ENCODE data around the gene DOK5. TPM values are rescaled to one million over a fixed set of nuclear protein-coding genes. Genes with fewer than 3 reads are reported as not detected.

Gene DOK5
- total and polyA plus RNA-seq, 2 experiments from 2014 or later = 5.0 to 6.9 TPM

DNA sequence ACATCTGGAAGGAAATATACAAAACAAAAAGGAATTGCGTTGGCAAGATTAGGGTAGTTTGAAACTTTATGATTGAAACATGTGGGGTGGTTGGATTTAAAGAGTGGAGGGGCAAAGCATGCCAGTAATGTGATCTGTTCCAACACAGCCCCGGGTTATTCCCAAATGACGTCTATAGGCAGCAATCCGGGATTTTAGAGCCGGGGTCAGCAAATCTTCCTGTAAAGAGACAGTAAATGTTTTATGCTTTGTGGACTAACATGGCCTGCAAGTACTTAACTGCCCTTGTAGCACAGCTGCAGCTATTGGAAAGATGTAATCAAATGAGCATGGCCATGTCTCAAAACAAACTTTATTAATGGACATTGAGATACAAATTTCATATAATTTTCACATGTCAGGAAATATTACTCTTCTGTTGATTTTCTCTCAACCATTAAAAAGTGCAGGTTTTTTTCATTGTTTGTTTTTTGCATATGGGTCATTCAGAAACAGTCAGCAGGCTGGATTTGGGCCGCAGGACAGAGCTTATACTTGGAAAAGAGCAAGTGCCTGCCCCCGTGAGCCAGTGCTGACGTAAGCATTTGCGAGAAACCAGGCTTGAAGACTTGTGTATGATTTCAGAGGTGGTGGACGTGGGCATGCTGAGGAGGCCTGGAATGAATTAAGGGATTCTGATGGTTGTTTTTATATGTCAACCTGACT, 136.5 kb downstream of the DOK5 start:
- Histone ChIP-seq H2AFZ (no peak overlapping the region), H3K27ac (ENCODE audit: low read depth) (no peak overlapping the region), H3K4me2 (no peak overlapping the region), H3K4me1 (ENCODE audit: insufficient read depth) (no peaks in the 10 kb centered on the region), H3K27me3 (ENCODE audit: insufficient read depth) (no peaks in the 10 kb centered on the region), H3K9me2 (ENCODE audit: insufficient read depth) (no peaks in the 10 kb centered on the region), H3F3A (replicated peaks; ENCODE audit: low read depth) (no peaks in the 10 kb centered on the region), H3K36me3 (ENCODE audit: insufficient read depth) (no peaks in the 10 kb centered on the region), H3K4me3 (no peak overlapping the region), H4K20me1 (replicated peaks; ENCODE audit: insufficient read depth) (no peaks in the 10 kb centered on the region), H3K79me2 (replicated peaks; ENCODE audit: insufficient read depth) (no peaks in the 10 kb centered on the region)
- TF ChIP-seq NANOG (IDR thresholded peaks at IDR 0.05; ENCODE audit: borderline replicate concordance) = no peak
- TF ChIP-seq JUNB (IDR thresholded peaks at IDR 0.05; ENCODE audit: unreplicated experiment) = no peak
- no peak for TF ChIP-seq POLR2AphosphoS5 (IDR thresholded peaks at IDR 0.05; ENCODE audit: low read depth)
- TF ChIP-seq ETS1 (IDR thresholded peaks at IDR 0.05) = no peak
- TF ChIP-seq, protein P1, sequence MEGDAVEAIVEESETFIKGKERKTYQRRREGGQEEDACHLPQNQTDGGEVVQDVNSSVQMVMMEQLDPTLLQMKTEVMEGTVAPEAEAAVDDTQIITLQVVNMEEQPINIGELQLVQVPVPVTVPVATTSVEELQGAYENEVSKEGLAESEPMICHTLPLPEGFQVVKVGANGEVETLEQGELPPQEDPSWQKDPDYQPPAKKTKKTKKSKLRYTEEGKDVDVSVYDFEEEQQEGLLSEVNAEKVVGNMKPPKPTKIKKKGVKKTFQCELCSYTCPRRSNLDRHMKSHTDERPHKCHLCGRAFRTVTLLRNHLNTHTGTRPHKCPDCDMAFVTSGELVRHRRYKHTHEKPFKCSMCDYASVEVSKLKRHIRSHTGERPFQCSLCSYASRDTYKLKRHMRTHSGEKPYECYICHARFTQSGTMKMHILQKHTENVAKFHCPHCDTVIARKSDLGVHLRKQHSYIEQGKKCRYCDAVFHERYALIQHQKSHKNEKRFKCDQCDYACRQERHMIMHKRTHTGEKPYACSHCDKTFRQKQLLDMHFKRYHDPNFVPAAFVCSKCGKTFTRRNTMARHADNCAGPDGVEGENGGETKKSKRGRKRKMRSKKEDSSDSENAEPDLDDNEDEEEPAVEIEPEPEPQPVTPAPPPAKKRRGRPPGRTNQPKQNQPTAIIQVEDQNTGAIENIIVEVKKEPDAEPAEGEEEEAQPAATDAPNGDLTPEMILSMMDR (conservative IDR thresholded peaks at IDR 0.05; ENCODE audit: low read depth in 2 of 2) = no peak
- no peak for TF ChIP-seq ZNF462 (CRISPR knock-in tag; IDR thresholded peaks at IDR 0.05)
- TF ChIP-seq CREB1 (CRISPR knock-in tag; IDR thresholded peaks at IDR 0.05; ENCODE audit: low read depth) = no peak
- no peak for TF ChIP-seq STAT1 (IDR thresholded peaks at IDR 0.05; ENCODE audit: unreplicated experiment)
- no peak for TF ChIP-seq EZH2 (IDR thresholded peaks at IDR 0.05; ENCODE audit: low read depth, unreplicated experiment)
- no peak for TF ChIP-seq ZNF331 (CRISPR knock-in tag; IDR thresholded peaks at IDR 0.05; ENCODE audit: low read depth)
- TF ChIP-seq, protein P2, sequence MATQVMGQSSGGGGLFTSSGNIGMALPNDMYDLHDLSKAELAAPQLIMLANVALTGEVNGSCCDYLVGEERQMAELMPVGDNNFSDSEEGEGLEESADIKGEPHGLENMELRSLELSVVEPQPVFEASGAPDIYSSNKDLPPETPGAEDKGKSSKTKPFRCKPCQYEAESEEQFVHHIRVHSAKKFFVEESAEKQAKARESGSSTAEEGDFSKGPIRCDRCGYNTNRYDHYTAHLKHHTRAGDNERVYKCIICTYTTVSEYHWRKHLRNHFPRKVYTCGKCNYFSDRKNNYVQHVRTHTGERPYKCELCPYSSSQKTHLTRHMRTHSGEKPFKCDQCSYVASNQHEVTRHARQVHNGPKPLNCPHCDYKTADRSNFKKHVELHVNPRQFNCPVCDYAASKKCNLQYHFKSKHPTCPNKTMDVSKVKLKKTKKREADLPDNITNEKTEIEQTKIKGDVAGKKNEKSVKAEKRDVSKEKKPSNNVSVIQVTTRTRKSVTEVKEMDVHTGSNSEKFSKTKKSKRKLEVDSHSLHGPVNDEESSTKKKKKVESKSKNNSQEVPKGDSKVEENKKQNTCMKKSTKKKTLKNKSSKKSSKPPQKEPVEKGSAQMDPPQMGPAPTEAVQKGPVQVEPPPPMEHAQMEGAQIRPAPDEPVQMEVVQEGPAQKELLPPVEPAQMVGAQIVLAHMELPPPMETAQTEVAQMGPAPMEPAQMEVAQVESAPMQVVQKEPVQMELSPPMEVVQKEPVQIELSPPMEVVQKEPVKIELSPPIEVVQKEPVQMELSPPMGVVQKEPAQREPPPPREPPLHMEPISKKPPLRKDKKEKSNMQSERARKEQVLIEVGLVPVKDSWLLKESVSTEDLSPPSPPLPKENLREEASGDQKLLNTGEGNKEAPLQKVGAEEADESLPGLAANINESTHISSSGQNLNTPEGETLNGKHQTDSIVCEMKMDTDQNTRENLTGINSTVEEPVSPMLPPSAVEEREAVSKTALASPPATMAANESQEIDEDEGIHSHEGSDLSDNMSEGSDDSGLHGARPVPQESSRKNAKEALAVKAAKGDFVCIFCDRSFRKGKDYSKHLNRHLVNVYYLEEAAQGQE (IDR thresholded peaks at IDR 0.05; ENCODE audit: unreplicated experiment) = no peak
- TF ChIP-seq EZH2phosphoT487 (IDR thresholded peaks at IDR 0.05; ENCODE audit: unreplicated experiment) = no peak
- no peak for TF ChIP-seq ZNF114 (CRISPR knock-in tag; IDR thresholded peaks at IDR 0.05)
- Mint-ChIP-seq H3K27me3 (ENCODE audit: insufficient read depth, low read depth, poor library complexity) (peaks cover 2% of the 10 kb centered on the region), H3K36me3 (ENCODE audit: low read depth) (no peaks in the 10 kb centered on the region), H3K4me1 (no peaks in the 10 kb centered on the region), H3K4me3 (no peak overlapping the region), H3K9me3 (no peaks in the 10 kb centered on the region; the same call in 2 of the 3 replicates), H3K27ac (no peak overlapping the region)
- ATAC-seq = no peak
- DNase-seq (ENCODE audit: low spot score) = no peak

Measured in GM23338 (cell line).